Stimulated activated effector memory CD8-positive, alpha-beta T cell treated with anti-CD3 and anti-CD28 coated beads, Interleukin-12 subunit alpha, Interleukin-12 subunit beta, amount 100 ng/mL, for 72 hours (primary cell): ENCODE results near the gene CAMK1D.

Experiments used
- ATAC-seq: fragments of 150-1000 bp; cut with Tn5 transposase; 2 replicates; pipeline ENCODE4 v1.10.0; 2021
- DNase-seq, 2 donors: peaks; one replicate each; pipeline ENCODE4 v3.0.0; 2021 to 2022; ENCODE audit warnings: low spot score in 2 of 2
- H3K27ac Mint-ChIP-seq: one replicate; pipeline ENCODE4 v1.8.0; 2022; ENCODE audit warnings: mild to moderate bottlenecking, mixed read lengths
- H3K36me3 Mint-ChIP-seq: one replicate; pipeline ENCODE4 v1.8.0; 2022; ENCODE audit warnings: mild to moderate bottlenecking, mixed read lengths
- H3K4me1 Mint-ChIP-seq: one replicate; pipeline ENCODE4 v1.8.0; 2022; ENCODE audit warnings: mixed read lengths
- H3K4me3 Mint-ChIP-seq: one replicate; pipeline ENCODE4 v1.8.0; 2022; ENCODE audit warnings: mild to moderate bottlenecking, mixed read lengths
- H3K9me3 Mint-ChIP-seq: one replicate; pipeline ENCODE4 v1.8.0; 2022; ENCODE audit warnings: mixed read lengths

CAMK1D gene

GRCh38 chr10:12644380-12645144 lies 295.2 kb downstream of the CAMK1D start:
- Mint-ChIP-seq H3K4me3 (no peak overlapping the region), H3K27ac (peak overlapping the region; percentile 52), H3K4me1 (peaks cover 24% of the 10 kb centered on the region), H3K9me3 (no peaks in the 10 kb centered on the region), H3K36me3 (peaks cover 5% of the 10 kb centered on the region)
- peak; percentile 63 for ATAC-seq
- DNase-seq: no peak

DNA sequence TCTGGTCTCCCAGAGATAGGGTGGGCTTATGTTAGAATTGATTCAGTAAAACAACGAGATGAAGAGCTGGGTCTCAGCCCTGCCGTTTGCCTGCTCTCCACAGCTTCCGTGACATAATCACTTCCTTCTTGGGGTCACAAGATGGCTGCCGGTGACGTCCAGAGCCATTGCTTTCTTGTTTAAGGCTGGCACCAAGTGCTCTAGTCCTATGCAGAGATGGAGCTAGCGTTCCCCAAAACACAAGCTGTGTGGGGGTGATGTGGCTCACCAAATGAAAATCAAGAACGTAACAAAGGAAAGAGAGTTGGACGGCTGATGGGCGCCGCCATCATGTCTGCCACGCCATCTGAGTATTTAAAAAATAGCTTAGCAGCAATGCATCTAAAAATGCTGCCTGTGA lies 296.1 kb downstream of the CAMK1D start:
- DNase-seq (no peak), ATAC-seq (no peak)
- Mint-ChIP-seq H3K36me3 (peaks cover 10% of the 10 kb centered on the region), H3K4me3 (no peak overlapping the region), H3K4me1 (peaks cover 24% of the 10 kb centered on the region), H3K9me3 (no peaks in the 10 kb centered on the region), H3K27ac (no peak overlapping the region)

- H3K27ac Mint-ChIP-seq: no peak overlapping the region
- H3K36me3 Mint-ChIP-seq: peaks cover 5% of the 10 kb centered on the region
- no peaks in the 10 kb centered on the region for H3K9me3 Mint-ChIP-seq
These were observed 299.8 kb downstream of the CAMK1D start for GRCh38 chr10:12649012-12649584.

DNA sequence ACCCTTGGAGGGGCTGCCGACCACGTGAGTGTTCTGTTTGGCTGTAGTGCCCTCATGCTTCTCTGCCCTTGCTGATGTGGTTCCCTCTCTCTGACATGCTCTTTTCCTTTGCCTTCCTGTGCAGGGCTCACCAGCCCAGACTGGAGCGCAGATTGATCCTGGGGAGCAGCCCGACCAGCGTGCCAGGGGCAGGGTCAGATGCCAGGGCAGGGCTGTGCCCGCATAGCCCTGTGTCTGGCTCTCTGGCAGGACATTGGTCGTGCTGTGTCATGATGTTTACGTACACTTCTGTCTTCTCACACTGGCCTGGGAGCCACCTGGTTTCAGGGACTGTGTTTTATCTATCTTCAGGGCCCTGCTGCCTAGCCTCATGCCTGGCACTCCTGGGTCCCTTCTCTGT lies 300.8 kb downstream of the CAMK1D start:
- ATAC-seq (no peak), DNase-seq (no peak)
- Mint-ChIP-seq H3K4me3 (no peak overlapping the region), H3K9me3 (no peaks in the 10 kb centered on the region), H3K4me1 (peaks cover 11% of the 10 kb centered on the region), H3K27ac (no peak overlapping the region), H3K36me3 (peaks cover 5% of the 10 kb centered on the region)

More at GRCh38 chr10:12649012-12649584, 299.8 kb downstream of the CAMK1D start:
- ATAC-seq (no peak), DNase-seq (no peak)
- H3K4me1 Mint-ChIP-seq: peaks cover 17% of the 10 kb centered on the region
- no peak overlapping the region for H3K4me3 Mint-ChIP-seq

DNA sequence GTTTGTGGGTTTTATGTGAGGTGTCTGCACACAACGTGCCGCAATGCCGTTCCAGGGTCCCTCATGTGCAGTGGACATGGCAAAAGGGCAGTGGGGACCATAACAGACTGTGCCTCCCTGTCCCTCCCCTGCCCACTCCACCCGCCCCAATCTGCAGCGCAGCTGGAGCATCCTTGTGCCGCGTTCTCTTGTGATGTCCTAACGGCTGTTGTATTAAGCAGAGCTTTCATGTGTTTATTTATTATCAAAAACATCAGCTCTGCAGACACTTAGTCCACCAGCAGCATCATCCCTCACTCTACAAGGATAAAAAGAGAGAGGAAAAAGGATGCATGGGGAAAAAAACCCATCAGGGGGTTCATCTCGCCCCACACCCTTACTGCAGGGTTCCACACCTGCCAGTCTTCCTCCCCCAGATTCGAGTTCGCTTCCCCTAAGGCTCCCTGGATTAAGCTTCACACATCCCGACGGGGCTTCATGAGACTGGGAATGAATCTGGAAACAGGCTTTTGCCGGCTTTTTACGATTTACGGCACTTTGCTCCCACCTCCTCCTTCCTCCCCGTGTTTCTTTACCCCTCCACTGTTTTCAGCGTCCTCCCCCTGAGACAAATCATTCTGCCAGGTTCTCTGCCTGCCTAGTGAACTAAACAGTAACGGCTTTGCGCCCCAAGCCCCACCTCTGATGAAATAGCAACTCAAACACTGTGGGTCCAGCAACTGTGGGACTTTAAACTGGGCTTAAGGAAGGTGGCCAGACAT lies 301.4 kb downstream of the CAMK1D start:
- Mint-ChIP-seq H3K36me3 (peaks cover 5% of the 10 kb centered on the region), H3K9me3 (no peaks in the 10 kb centered on the region), H3K4me3 (no peak overlapping the region), H3K27ac (no peak overlapping the region), H3K4me1 (peaks cover 16% of the 10 kb centered on the region)
- ATAC-seq (no peak), DNase-seq (no peak)

GRCh38 chr10:12655940-12656339 lies 306.6 kb downstream of the CAMK1D start:
- ATAC-seq: peak; percentile 67
- Mint-ChIP-seq H3K27ac (no peak overlapping the region), H3K4me1 (peaks cover 47% of the 10 kb centered on the region), H3K4me3 (no peak overlapping the region), H3K36me3 (peaks cover 7% of the 10 kb centered on the region), H3K9me3 (no peaks in the 10 kb centered on the region)
- DNase-seq: no peak

DNA sequence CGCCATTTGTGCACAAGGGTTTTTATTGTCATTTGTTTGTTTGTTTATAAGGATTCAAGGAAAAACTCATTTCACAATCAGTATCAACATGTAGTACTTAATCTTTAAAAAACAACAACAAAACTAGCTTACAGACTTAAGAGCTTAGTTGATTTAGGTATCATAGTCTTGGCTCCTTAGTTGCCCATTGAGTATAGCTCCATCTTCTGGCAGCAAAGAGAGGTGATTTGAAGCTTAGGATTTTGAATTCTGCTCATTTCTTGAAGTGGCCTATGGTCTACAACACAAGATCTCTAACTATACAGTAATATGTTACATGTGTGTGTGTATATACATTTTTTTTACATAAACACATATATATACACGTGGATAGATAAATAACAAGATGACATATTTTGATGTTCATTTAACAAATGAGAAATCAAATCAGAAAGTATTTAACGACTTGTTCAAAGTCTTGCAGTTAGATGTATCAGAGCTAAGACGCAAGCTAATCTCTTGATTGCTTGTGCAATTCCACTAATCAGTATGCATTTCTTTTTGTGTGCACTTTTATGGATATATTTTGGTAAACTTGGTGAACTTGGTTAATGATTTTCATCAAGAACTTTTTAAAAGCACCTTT lies 307.3 kb downstream of the CAMK1D start:
- H3K4me1 Mint-ChIP-seq: peaks cover 48% of the 10 kb centered on the region
- no peaks in the 10 kb centered on the region for H3K9me3 Mint-ChIP-seq
- ATAC-seq (peak; percentile 72), DNase-seq (no peak)
- no peak overlapping the region for H3K4me3 Mint-ChIP-seq
- no peak overlapping the region for H3K27ac Mint-ChIP-seq
- H3K36me3 Mint-ChIP-seq: peaks cover 7% of the 10 kb centered on the region

- peak overlapping the region; percentile 75 for H3K27ac Mint-ChIP-seq
These were observed 308.1 kb downstream of the CAMK1D start for GRCh38 chr10:12657489-12657888.

DNA sequence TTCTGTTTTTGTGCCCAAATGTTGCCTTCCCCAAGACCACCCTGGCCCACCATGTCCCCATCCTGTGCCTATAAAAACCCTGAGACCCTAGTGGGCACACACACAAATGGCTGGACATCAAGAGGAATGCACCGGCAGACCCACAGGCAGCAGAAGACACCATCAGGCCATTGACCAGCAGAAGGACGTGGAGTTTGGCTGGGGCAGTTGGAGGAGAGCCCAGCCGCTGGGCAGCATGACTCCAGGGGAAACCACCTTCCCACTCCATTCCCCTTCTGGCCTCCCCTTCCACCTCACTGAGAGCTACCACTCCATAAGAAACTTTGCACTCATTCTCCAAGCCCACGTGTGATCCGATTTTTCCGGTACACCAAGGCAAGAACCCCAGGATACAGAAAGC lies 309.2 kb downstream of the CAMK1D start:
- no peak for DNase-seq
- ATAC-seq: no peak
- Mint-ChIP-seq H3K9me3 (no peaks in the 10 kb centered on the region), H3K36me3 (peaks cover 7% of the 10 kb centered on the region), H3K27ac (no peak overlapping the region), H3K4me3 (no peak overlapping the region), H3K4me1 (peaks cover 48% of the 10 kb centered on the region)

More at GRCh38 chr10:12657489-12657888, 308.1 kb downstream of the CAMK1D start:
- H3K4me1 Mint-ChIP-seq: peaks cover 48% of the 10 kb centered on the region
- no peak for DNase-seq
- no peak overlapping the region for H3K4me3 Mint-ChIP-seq
- peaks cover 7% of the 10 kb centered on the region for H3K36me3 Mint-ChIP-seq
- ATAC-seq: peak; percentile 77
- no peaks in the 10 kb centered on the region for H3K9me3 Mint-ChIP-seq

DNA sequence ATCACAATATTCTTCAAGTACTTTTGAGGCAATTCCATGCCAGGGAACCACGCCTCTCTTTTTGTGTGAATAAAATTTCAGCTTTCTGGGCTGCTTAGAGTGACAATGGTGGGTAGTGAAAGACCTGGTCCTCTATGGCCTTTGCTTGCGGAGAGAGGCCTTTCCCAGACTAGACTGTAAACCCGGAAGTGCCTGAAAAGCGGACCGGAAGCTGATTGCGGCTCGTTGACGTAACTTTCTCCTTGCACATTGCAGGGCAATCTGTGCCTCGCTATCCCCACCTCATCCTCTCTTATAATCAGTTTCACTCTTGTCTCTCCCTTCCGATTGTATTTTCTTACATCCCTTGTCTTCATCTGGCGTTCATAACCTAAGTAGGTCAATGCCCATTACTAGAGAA lies 310.4 kb downstream of the CAMK1D start:
- peaks cover 47% of the 10 kb centered on the region for H3K4me1 Mint-ChIP-seq
- H3K27ac Mint-ChIP-seq: no peak overlapping the region

GRCh38 chr10:12660812-12661211 lies 311.5 kb downstream of the CAMK1D start:
- H3K36me3 Mint-ChIP-seq: peaks cover 7% of the 10 kb centered on the region
- DNase-seq (no peak), ATAC-seq (no peak)
- H3K9me3 Mint-ChIP-seq: no peaks in the 10 kb centered on the region
- no peak overlapping the region for H3K27ac Mint-ChIP-seq
- H3K4me1 Mint-ChIP-seq: peaks cover 36% of the 10 kb centered on the region
- no peak overlapping the region for H3K4me3 Mint-ChIP-seq

More for the DNA sequence above, 310.4 kb downstream of the CAMK1D start:
- H3K36me3 Mint-ChIP-seq: peaks cover 7% of the 10 kb centered on the region
- H3K9me3 Mint-ChIP-seq: no peaks in the 10 kb centered on the region
- no peak for ATAC-seq
- DNase-seq: no peak
- H3K4me3 Mint-ChIP-seq: no peak overlapping the region

- ATAC-seq: no peak
These were observed 312.3 kb downstream of the CAMK1D start for GRCh38 chr10:12661671-12662070.

GRCh38 chr10:12663863-12664262 lies 314.5 kb downstream of the CAMK1D start:
- Mint-ChIP-seq H3K4me3 (no peak overlapping the region), H3K27ac (no peak overlapping the region), H3K36me3 (no peaks in the 10 kb centered on the region), H3K9me3 (no peaks in the 10 kb centered on the region), H3K4me1 (peaks cover 14% of the 10 kb centered on the region)
- ATAC-seq (no peak), DNase-seq (no peak)

More at GRCh38 chr10:12661671-12662070, 312.3 kb downstream of the CAMK1D start:
- H3K4me1 Mint-ChIP-seq: peaks cover 28% of the 10 kb centered on the region
- peaks cover 1% of the 10 kb centered on the region for H3K36me3 Mint-ChIP-seq
- H3K9me3 Mint-ChIP-seq: no peaks in the 10 kb centered on the region
- no peak for DNase-seq
- no peak overlapping the region for H3K27ac Mint-ChIP-seq
- no peak overlapping the region for H3K4me3 Mint-ChIP-seq

- Mint-ChIP-seq H3K36me3 (peaks cover 7% of the 10 kb centered on the region), H3K4me1 (peaks cover 11% of the 10 kb centered on the region), H3K27ac (no peak overlapping the region), H3K4me3 (no peak overlapping the region), H3K9me3 (no peaks in the 10 kb centered on the region)
- no peak for ATAC-seq
- no peak for DNase-seq
These were observed 316.2 kb downstream of the CAMK1D start for GRCh38 chr10:12665501-12665900.

GRCh38 chr10:12667052-12667451 lies 317.7 kb downstream of the CAMK1D start:
- Mint-ChIP-seq H3K9me3 (peaks cover 3% of the 10 kb centered on the region), H3K4me1 (peaks cover 6% of the 10 kb centered on the region), H3K4me3 (no peak overlapping the region), H3K27ac (no peak overlapping the region), H3K36me3 (peaks cover 7% of the 10 kb centered on the region)
- DNase-seq (no peak), ATAC-seq (no peak)
